Measurements from ENCODE around the gene CADM2.
"Not testable (repeated sequence)": the region's sequence is repeated elsewhere in the genome, so short reads cannot be mapped to it uniquely, and the experiment has no call there.

Gene CADM2

DNA sequence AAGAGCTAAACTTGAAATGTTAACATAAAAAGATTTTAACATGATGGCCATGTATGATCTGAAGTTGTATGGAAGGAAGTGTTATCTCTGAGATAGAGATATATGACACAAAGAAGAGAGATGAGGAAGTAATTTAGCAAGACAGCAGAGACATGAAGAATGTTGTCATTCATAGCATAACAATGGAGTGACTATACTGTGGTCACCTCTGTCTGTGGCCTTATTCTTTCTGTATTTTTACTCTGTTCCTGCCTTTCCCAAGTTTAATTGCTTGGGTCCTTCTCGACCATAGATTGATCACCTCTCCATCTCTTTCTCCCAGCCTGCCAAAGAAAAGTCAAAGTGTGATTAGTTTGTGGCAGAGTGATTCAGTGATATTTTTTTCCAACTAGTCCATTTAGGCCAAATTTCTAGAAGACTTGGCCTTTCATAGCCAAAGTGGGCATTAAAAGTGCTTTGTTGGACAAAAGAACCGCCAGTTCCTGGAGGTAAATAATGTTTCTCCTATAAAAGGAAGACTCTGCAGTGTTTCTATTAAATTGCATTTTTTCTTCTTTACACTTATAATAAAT, 711.9 kb downstream of the CADM2 start:
- DNase-seq (ENCODE audit: low read depth in 2 of 2): no peak

DNA sequence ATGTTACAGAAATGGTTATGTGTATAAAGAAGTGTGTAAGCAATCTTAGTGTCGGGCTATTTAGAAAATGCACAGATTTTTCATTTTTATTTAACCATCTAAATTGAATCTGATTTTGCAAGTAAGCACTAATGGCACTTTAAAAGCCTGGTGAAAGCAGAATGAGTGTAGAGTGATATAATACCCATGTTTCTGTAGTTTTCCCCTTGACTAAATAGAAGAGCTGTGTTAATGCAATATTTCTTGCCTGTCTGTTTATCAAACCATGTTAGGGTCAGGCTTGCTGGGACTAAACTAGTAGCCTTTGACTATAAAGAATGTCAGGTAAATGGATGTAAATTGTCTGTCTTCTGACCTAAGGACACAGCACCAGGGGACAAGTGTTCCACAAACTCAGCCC, 714.0 kb downstream of the CADM2 start:
- DNase-seq (ENCODE audit: low read depth in 2 of 2): no peak

DNA sequence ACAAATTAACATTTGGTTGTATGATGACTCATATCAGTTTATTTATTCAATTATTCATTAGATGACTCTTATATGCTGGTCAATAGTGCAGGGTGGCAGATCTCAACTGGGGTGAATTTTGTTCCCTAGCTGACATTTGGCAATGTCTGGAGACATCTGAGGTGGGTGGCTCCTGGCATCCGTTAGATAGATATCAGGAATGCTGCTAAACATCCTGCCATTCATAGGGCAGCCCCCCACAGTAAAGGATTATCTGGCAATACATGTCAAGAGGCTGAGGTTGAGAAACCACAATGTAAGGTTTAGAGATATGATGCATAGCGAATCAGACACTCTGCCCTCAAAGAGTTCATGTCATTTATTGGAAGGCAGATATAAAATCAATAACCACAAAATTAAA, 719.9 kb downstream of the CADM2 start:
- no peak for DNase-seq (ENCODE audit: low read depth in 2 of 2)

DNA sequence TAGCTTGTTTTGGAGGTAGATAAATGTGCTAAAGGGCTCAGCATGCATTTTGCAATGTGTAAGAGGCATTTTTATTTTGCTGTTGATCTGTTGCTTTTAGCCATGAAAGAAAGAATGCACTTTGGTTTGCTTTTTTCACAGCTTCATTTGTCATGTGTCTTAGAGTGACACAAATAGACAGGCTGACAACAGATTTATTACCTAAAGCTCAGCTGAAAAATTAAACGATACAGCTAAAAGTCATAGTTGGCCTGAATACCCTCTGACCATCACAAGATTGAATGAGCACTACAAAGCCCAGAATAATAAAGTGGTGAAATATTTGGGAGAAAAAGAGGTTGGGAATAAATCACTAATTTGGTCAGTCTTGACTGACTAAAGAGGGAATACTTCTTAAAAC, 723.1 kb downstream of the CADM2 start:
- no peak for DNase-seq (ENCODE audit: low read depth in 2 of 2)

DNA sequence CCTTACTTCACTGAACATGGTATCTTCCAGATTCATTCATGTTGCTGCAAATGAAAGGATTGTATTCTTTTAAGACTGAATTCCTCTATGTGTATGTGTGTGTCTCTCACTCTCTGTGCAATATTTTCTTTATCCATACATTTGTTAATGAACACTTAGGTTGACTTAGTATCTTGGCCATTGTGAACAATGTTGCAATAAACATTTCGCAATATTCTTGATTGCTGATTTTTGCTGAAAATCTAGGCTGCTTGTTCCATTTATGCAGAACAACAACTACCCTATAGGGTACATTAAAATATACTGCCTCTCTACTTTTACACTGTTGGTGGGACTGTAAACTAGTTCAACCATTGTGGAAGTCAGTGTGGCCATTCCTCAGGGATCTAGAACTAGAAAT, 732.4 kb downstream of the CADM2 start:
- DNase-seq (ENCODE audit: low read depth in 2 of 2): no peak

DNA sequence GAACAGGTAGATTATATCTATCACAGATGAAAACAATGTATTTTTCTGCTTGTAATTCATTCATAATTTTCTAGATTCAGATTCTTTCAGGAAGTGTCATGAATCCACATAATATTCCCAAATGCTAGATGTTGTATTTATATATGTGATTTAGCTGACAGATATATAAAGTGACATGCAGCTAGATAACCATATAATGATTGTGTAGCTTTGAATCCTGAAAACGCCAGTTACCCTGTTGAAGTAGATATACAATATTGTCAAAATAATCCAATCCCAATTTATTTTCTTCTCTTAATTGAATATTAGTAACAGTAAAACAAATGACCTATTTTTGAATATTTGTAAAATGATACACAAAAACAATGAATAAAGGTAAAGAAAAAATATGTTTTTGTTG, 738.4 kb downstream of the CADM2 start:
- no peak for DNase-seq (ENCODE audit: low read depth in 2 of 2)

DNA sequence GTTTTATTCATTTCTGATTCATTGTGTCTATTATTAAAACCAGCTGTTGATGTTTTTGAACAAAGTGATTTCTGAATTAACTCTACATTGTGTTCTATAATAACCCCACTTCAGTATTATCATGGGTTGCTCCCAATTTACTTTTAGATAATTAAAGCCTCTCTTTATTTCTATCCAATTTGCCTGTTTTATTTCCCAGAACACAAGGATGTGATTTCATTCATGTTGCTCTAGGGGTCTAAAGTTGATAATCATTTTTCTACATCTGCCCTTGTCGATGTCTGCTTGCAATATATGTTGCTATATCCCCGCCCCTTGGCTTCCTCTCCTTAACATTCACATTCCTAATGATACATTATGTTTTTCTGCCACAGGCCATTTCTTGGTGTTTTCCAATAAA, 747.3 kb downstream of the CADM2 start:
- DNase-seq (ENCODE audit: low read depth in 2 of 2): no peak

DNA sequence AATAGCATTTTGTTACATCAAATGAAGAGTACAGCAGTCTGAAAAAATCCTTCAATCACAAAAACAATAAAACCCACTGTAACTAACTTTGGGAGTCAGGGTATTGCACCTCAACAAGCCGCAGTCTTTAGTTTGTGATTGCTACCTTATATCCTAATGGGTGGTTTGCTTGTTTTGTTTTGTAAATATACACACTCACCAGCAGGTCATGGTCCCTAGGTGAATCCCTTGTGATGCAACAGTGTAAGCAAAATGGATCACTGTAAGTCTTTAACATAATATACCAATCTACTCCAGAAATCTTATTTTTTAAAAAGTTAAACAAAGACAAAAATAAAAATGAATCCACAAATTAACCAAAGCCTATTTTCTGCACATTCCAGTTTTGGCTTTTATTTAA, 749.5 kb downstream of the CADM2 start:
- not testable (repeated sequence) for DNase-seq (ENCODE audit: low read depth in 2 of 2)

DNA sequence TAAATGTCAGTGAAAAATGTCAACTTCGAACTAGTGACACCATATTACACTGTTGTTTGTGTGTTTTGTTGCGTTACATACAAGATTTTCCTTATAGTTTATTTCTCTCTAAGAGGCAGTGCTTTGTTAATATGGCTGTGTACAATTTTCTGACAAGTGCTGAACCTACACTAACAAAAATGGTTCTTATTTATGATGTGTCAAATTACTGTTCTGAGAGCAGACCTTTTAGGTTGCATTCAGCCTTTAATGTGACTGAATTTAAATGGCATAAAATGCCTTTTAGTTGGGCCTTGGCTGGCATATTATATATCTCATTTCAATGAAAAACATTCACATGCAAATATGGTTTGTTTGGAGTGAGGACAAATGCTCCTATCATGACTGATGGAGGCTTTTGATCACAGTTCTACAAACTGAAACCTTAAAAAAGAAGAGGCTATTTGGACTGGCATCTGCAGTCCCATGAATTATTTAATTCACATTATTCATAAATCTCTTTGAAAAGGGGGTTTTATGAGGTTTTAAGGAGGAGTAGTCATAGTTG, 750.6 kb downstream of the CADM2 start:
- DNase-seq (ENCODE audit: low read depth in 2 of 2): no peak

DNA sequence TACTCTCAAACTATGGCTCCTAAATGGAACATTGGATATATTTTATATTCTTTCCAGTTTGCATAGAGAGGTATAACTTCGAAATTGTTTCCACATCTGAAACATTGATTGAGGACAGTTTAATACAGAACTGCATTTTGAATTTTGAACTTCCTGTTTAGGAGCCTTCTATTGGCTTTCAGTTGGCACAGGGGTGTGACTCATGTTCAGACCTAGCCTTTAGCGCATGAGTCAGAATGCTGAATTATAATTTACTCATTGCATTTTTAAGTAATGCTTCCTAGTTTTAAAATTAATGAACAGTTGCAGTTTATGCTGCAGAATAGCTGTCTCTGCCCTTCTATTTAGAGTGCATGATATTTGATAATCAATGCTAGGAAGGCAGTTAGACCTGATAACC, 751.7 kb downstream of the CADM2 start:
- DNase-seq (ENCODE audit: low read depth in 2 of 2): no peak

DNA sequence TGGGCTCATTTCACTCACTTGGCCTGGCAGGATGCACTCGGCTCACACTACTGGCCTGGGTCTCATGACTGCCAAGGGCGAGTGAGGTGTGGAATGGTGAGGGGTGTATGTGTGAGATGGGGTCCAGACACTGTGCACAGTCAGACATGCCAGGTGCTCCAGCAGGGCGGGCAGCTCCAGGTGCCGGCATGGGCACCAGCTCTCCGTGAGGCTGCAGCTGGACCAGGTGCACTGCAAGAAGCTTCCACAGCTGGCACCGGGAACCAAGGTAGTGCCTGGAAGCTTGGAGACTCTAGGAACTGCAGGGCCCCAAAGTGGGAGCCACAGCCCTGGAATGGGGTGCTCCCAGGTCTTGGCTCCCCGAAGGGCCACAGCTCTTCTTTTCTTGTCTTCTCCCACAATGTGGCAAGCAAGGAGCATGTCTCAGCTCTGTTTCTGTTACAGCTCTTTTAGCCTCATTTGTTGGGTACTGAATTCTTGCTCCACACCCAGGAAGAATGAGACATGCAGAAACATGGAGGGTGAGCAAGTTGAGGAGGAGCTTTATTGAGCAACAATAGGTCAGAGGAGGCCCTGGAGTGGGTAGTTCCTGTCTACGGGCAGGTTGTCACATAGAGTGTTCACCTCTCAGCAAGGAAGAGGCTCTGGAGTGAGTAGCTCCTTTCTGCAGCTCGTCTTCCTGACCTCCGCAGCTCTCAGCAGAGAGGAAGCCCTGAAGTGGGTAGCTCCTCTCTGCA, 762.8 kb downstream of the CADM2 start:
- no peak for DNase-seq (ENCODE audit: low read depth in 2 of 2)

DNA sequence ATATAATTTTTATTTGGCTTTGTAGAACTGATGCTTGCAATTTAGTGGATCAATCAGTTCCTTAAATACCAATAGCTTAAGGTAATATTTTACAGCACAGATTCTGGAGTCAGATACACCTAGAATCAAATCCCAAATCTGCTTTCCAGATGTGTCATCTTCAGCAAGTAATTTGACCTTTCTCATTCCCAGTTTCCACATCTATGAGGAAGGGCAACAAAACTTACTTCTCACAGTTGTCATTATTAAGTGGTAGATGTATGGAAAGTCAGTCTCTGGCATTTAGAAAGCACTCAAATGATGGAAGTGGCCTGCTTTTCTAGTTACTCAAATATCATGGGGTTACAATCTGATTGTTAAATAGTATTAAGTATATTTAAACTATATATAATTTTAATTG, 767.0 kb downstream of the CADM2 start:
- DNase-seq (ENCODE audit: low read depth in 2 of 2): no peak

DNA sequence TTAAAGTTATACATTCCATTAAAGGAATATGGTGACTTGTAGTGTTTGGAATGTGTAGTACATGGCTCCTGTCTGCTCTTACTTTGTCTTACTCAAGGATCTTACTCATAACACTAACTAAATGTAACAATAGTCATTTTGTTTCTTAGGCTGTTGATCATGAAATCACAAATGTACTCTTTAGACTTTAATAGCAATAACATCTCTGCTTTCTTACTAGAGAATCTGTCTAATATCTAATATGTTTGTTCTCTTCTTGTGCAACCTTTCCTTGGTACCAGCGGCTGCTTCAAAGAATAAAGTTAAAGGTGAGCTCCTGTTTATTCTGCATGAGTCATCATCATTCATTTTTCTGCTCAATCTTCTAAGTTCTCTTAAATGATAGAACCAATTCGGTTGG, 767.5 kb downstream of the CADM2 start:
- no peak for DNase-seq (ENCODE audit: low read depth in 2 of 2)

DNA sequence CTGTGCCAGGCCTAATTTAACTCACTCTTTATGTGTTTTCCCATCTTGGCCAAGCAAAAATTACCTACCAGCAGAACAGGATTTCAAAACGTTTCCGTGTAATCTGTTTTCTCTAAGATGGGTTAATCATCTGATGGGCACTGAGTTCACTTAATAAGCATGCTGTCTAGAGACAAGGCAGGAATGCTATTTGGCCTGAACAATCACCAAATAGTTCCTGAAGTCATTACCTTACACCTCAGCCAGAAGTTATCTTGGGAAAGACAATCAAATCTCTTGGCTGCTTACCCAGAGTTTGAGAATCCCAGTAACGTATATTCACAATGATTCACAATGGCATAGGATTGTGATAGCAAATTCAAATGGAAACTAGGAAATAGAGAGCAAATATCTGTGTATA, 779.1 kb downstream of the CADM2 start:
- DNase-seq (ENCODE audit: low read depth in 2 of 2): no peak

DNA sequence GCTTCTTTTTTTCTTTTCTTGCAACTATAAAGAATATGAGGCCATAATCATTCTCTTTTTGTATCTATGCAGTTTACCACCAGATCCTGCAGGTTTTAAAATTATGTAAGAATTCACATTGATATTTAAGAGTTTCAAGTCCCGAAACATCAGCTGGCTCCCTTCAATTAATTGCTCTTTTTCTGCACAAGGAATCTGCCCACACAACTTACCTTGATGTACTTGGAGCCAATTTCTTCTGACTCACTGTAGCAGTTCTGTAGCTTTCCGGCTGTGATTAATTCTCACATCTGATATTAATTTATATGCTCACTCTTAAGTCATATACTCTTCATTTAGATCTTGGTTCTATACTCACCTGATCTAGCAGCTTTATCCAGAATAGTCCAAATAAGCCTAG, 781.8 kb downstream of the CADM2 start:
- no peak for DNase-seq (ENCODE audit: low read depth in 2 of 2)

DNA sequence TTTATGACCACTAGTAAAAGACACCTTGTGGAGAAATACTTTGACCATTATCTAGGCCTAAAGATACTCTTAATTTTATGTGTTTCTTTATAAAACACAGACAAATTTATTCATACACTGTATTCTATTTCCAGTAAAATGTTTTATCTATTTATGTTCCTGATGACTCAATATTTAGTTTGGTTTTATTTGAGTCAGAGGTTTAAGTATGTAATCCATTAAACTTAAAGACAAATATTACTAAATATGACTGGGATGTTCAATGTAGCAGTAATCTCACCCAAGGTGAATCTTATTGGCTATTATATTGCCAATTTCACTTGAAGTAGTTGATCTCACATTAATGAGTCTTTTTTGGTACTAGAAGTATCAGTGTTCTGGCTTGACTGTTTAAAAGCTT, 799.7 kb downstream of the CADM2 start:
- no peak for DNase-seq (ENCODE audit: low read depth in 2 of 2)

DNA sequence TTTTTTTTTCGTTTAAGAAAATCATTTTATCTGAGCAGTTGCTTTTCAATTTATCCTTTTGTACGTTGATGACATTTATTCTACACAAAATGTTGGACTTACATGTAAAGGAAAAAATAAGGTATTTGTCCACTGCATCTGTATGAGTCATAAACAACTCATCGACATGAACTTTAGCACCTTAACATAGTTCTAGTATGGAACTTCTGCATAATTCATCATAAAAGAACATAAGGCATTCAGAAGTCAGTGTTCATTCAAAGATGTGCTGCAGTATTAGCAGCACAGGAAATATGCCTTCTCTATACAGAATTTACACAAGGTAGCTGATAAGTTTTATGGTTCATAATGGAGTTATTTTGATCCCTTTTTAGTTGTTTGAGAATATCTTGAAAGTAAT, 801.6 kb downstream of the CADM2 start:
- no peak for DNase-seq (ENCODE audit: low read depth in 2 of 2)

DNA sequence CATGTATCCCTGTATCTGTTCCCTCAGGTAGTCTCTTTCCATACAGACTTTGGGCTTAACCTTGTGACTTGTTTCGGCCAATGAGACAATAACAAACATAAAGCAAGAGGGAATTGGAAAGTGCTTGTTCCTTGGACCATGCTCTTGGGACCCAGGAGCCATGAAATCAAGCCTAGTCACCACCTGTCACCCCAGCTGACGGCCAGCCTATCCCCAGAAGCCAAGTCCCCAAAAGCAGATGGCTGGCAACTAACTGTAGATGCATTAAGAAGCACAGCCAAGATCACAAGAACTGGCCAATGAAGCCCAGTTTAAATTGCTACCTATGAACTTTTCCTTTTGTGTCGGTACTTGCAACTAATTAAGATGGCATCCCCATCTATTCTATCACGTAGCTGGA, 822.0 kb downstream of the CADM2 start:
- no peak for DNase-seq (ENCODE audit: low read depth in 2 of 2)

DNA sequence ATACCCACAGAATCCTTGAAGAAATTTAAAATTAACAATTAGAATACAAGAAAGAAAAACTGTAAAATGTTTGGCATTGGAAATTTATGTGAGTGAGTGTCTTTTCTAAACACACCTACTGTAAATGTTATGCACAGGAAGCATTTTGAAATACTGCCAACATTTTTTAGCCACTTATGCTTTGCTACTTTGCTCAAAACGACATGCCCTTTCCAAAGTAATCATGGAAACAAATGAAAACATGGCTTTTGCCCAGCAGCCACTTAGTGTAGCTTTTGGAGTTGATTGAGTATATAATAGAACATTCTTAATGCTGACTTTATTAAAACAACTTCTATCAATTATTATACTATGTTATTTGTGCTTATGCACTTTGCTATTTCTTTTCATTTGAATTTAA, 823.0 kb downstream of the CADM2 start:
- DNase-seq (ENCODE audit: low read depth in 2 of 2): no peak

DNA sequence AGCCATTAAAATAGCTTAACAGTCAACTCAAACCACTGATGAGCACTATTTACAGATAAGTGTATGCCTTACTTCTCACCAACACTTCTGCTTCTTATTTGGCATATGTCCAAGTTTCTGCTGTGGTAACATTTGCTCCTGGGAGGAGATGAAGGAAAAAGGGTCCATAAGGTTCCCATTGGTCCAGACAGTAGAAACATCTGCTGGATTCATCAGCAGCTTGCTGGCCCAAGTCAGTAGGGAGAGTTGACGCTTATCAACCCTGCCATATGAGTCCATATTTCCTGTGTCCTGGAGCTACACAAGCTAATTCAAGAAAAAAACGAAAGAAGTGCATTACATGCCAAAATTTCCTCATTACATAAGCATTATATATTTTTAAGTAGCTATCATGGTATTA, 824.5 kb downstream of the CADM2 start:
- no peak for DNase-seq (ENCODE audit: low read depth in 2 of 2)

DNA sequence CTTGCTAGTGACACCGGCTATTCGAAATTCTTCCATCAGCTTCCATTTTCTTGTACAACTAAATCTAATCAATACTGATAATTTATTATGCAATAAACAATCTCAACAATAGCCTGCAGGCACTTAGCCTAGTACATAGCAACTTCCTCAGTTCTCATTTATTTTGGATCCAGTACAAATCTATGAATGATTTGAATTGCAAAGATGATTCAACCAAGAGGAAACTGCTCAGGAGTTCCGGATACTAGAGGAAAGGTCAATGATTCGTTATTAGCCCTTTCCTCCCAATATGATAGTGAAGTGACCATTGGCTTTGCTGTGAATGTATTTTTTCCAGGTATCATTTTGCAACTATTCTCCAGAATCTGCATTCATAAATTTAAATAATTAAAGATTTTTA, 827.0 kb downstream of the CADM2 start:
- DNase-seq (ENCODE audit: low read depth in 2 of 2): no peak

DNA sequence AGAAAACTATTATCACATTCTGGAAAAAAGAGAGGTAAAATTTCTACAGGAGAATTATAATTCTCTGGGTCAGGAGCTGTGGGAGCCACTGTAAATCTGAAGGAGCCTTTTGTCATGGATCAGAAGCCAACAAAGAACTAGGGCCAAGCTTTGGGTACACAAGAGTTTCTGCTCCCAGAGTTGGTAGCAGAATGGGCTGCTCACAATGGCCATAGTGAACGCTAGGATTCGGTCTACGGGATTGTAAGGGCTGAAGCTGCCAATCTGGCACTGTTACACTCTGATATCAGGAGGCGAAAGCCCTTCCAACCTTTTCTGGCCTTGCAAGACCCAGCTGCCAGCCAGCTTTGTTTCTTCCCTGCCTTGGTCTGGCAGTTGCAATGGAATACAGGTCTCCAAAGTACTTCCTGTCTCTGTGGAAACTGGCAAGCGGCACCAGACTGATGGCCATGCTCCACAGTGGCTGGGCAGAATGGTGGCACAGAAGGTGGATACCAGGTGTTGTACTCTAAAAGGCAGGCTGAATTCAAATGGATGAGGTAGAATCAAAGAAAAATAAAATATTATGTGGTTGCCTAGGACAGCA, 831.7 kb downstream of the CADM2 start:
- no peak for DNase-seq (ENCODE audit: low read depth in 2 of 2)

DNA sequence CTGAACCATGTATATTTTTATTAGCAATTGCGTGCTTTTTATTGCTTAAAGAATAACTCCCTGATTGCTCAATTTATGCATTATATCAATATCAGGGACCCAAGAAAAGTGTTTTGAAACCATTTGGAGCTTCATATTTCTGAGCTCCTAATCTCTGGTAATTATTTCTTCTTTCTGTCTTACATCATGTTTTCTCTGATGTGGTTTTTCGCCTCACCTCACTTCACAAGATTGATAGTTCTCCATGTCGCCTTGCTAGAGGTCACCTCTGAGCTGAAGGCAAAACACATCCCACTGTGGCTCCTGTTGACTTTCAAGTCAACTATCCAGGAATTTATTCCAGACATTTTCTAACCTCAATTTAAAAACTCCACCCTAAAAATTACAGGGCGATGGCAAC, 837.4 kb downstream of the CADM2 start:
- DNase-seq (ENCODE audit: low read depth in 2 of 2): no peak
